Uterus (tissue), 2 donors: Measurements from ENCODE around the gene ING2.

Experiments used
- CTCF ChIP-seq, 4 experiments: fragments of 200-600 bp in 2 of 4; fragments of 450-650 bp in 2 of 4; sonication (generic) in 2 of 4; IDR thresholded peaks; one replicate each; pipeline ENCODE4 v1.5.1; 2016 to 2019; ENCODE audit warnings: antibody characterized with exemption in 4 of 4, mild to moderate bottlenecking in 2 of 4, moderate library complexity in 1 of 4
- POLR2A ChIP-seq, 2 donors: fragments of 450-650 bp; IDR thresholded peaks; one replicate each; pipeline ENCODE4 v1.6.1; 2016; ENCODE audit warnings: antibody characterized with exemption in 2 of 2, mild to moderate bottlenecking in 1 of 2, moderate library complexity in 1 of 2

- TF ChIP-seq CTCF (IDR thresholded peaks at IDR 0.05) (no peak), POLR2A (IDR thresholded peaks at IDR 0.05) (no peak)
Measured at GRCh38 chr4:183499801-183500200, 5.1 kb upstream of the ING2 start.
